Neural cell (in vitro differentiated cells): ENCODE results near the gene BARD1.

Experiments used
- EZH2 ChIP-seq: fragments of 200-600, 300-800 bp; shearing (Covaris generic), sonication (generic); IDR thresholded peaks from 2 replicates; pipeline ENCODE4 v1.6.1; 2014; ENCODE audit warnings: antibody characterized with exemption, low read length, borderline replicate concordance, mild to moderate bottlenecking; ENCODE audit not compliant: insufficient read depth, poor library complexity, severe bottlenecking
- POLR2AphosphoS5 ChIP-seq: IDR thresholded peaks from 2 replicates; pipeline ENCODE4 v1.6.1; 2012
- SMC3 ChIP-seq: fragments of 450-650 bp; conservative IDR thresholded peaks from 2 replicates; pipeline ENCODE4 v1.6.1; 2014; ENCODE audit warnings: antibody characterized with exemption, mild to moderate bottlenecking, moderate library complexity; ENCODE audit not compliant: poor library complexity
- TF ChIP-seq, protein P1 (sequence below): fragments of 450-650 bp; IDR thresholded peaks from 2 replicates; pipeline ENCODE4 v1.5.1; 2014; ENCODE audit warnings: antibody characterized with exemption, mild to moderate bottlenecking, moderate library complexity; ENCODE audit not compliant: poor library complexity, severe bottlenecking

DNA sequence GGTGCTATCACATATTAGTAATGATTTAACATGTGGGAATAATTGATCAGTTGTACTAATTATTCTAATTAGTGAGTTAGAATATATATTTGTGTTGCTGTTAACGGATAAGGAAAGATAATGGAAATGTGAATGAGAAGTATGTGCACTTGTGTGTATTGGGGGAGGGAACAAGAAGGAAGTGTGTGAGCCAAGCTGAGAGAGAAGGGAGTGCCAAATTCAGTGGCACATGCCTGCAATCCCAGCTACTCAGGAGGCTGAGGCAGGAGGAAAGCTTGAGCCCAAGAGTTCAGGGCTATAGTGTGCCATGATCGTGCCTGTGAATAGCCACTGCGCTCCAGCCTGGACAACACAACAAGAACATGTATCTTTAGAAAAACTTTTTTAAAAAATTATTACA, 9.3 kb downstream of the BARD1 start:
- TF ChIP-seq SMC3 (no peak), EZH2 (no peak), POLR2AphosphoS5 (no peak)
- TF ChIP-seq, protein P1, sequence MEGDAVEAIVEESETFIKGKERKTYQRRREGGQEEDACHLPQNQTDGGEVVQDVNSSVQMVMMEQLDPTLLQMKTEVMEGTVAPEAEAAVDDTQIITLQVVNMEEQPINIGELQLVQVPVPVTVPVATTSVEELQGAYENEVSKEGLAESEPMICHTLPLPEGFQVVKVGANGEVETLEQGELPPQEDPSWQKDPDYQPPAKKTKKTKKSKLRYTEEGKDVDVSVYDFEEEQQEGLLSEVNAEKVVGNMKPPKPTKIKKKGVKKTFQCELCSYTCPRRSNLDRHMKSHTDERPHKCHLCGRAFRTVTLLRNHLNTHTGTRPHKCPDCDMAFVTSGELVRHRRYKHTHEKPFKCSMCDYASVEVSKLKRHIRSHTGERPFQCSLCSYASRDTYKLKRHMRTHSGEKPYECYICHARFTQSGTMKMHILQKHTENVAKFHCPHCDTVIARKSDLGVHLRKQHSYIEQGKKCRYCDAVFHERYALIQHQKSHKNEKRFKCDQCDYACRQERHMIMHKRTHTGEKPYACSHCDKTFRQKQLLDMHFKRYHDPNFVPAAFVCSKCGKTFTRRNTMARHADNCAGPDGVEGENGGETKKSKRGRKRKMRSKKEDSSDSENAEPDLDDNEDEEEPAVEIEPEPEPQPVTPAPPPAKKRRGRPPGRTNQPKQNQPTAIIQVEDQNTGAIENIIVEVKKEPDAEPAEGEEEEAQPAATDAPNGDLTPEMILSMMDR: no peak
